ENCODE data around the gene INAFM2.

DNA sequence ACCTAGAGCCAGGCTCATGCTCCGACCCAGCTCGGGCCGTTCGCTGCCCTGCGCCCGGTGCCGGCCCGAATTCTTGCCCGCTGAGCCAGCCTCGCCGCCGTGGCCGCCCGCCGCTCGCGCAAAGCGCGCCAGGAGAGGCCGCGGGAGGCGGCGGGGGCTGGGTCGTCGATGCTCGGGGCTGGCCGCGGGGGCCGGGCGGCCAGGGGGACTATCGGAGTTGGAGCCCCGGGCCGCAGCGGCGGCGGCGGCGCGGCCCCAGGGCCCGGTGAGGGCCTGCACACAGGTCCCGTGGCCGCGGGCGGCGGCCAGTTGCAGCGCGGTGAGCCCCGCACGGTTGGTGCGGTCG, 41.7 kb upstream of the INAFM2 start:
- no peak for TF ChIP-seq POLR2A (IDR thresholded peaks at IDR 0.05)
- TF ChIP-seq, protein P1, sequence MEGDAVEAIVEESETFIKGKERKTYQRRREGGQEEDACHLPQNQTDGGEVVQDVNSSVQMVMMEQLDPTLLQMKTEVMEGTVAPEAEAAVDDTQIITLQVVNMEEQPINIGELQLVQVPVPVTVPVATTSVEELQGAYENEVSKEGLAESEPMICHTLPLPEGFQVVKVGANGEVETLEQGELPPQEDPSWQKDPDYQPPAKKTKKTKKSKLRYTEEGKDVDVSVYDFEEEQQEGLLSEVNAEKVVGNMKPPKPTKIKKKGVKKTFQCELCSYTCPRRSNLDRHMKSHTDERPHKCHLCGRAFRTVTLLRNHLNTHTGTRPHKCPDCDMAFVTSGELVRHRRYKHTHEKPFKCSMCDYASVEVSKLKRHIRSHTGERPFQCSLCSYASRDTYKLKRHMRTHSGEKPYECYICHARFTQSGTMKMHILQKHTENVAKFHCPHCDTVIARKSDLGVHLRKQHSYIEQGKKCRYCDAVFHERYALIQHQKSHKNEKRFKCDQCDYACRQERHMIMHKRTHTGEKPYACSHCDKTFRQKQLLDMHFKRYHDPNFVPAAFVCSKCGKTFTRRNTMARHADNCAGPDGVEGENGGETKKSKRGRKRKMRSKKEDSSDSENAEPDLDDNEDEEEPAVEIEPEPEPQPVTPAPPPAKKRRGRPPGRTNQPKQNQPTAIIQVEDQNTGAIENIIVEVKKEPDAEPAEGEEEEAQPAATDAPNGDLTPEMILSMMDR (IDR thresholded peaks at IDR 0.05 in 8 of 11, conservative IDR thresholded peaks at IDR 0.05 in 3 of 11): no peak
- no peak for TF ChIP-seq POLR2AphosphoS5 (IDR thresholded peaks at IDR 0.05)
